ENCODE measurements around the gene GJC3. TPM values are rescaled to one million over a fixed set of nuclear protein-coding genes. Genes with fewer than 3 reads are reported as not detected.
"Not testable (repeated sequence)": the region's sequence is repeated elsewhere in the genome, so short reads cannot be mapped to it uniquely, and the experiment has no call there.

Gene GJC3
- total RNA-seq, 1 donor from 2014 or later, result not detected

- no peak for DNase-seq (ENCODE audit: low spot score)
Measured at GRCh38 chr7:99930376-99930775, 956 bp upstream of the GJC3 start.

- no peak for DNase-seq (ENCODE audit: low spot score)
Measured at GRCh38 chr7:99929730-99930053, 272 bp upstream of the GJC3 start.

- DNase-seq (ENCODE audit: low spot score), result no peak
Measured at GRCh38 chr7:99928188-99928587, 1.2 kb downstream of the GJC3 start.

GRCh38 chr7:99927536-99927935 is 1.9 kb downstream of the GJC3 start:
- no peak for DNase-seq (ENCODE audit: low spot score)

GRCh38 chr7:99926321-99926720 is 3.1 kb downstream of the GJC3 start:
- DNase-seq (ENCODE audit: low spot score), result no peak

GRCh38 chr7:99923200-99923599 is 6.2 kb downstream of the GJC3 start:
- DNase-seq (ENCODE audit: low spot score), result no peak

- no peak for DNase-seq (ENCODE audit: low spot score)
Measured at GRCh38 chr7:99920149-99920548, 9.3 kb downstream of the GJC3 start.

- DNase-seq (ENCODE audit: low spot score), result no peak
Measured at GRCh38 chr7:99919814-99920112, 9.7 kb downstream of the GJC3 start.

GRCh38 chr7:99918959-99919813 is 10.2 kb downstream of the GJC3 start, which contains the start of gene TRIM4:
Gene TRIM4, minus strand, starts transcription at chr7:99919530. Its CDS starts 129 bp downstream, at chr7:99919401.
- DNase-seq (ENCODE audit: low spot score), result peak; percentile 94

GRCh38 chr7:99910976-99911375 is 18.4 kb downstream of the GJC3 start:
- no peak for DNase-seq (ENCODE audit: low spot score)

GRCh38 chr7:99901581-99901980 is 27.8 kb downstream of the GJC3 start:
- DNase-seq (ENCODE audit: low spot score), result no peak

- DNase-seq (ENCODE audit: low spot score), result no peak
Measured at GRCh38 chr7:99899830-99900519, 29.4 kb downstream of the GJC3 start.

GRCh38 chr7:99898836-99899235 is 30.6 kb downstream of the GJC3 start:
- DNase-seq (ENCODE audit: low spot score), result no peak

- DNase-seq (ENCODE audit: low spot score), result no peak
Measured at GRCh38 chr7:99898023-99898357, 31.4 kb downstream of the GJC3 start.

GRCh38 chr7:99897322-99898022 is 31.9 kb downstream of the GJC3 start:
- DNase-seq (ENCODE audit: low spot score), result no peak

- no peak for DNase-seq (ENCODE audit: low spot score)
Measured at GRCh38 chr7:99894738-99895137, 34.7 kb downstream of the GJC3 start.

- no peak for DNase-seq (ENCODE audit: low spot score)
Measured at GRCh38 chr7:99893280-99893679, 36.1 kb downstream of the GJC3 start.

GRCh38 chr7:99890348-99890747 is 39.1 kb downstream of the GJC3 start:
- not testable (repeated sequence) for DNase-seq (ENCODE audit: low spot score)

- DNase-seq (ENCODE audit: low spot score), result not testable (repeated sequence)
Measured at GRCh38 chr7:99888366-99888765, 41.1 kb downstream of the GJC3 start.

- DNase-seq (ENCODE audit: low spot score), result no peak
Measured at GRCh38 chr7:99881370-99881769, 48.0 kb downstream of the GJC3 start.

GRCh38 chr7:99876933-99877332 is 52.5 kb downstream of the GJC3 start, which contains the start of gene OR2AE1:
Gene OR2AE1, minus strand, starts transcription at chr7:99877033. Its CDS starts 0 bp downstream, at chr7:99877033.
- no peak for DNase-seq (ENCODE audit: low spot score)

GRCh38 chr7:99876491-99876890 is 52.9 kb downstream of the GJC3 start:
- no peak for DNase-seq (ENCODE audit: low spot score)

All from ureter (tissue), 1 donor.